ENCODE measurements around the gene ARL5B.
A peak's percentile ranks its signal among the peaks of the same experiment; 100 is the strongest.

Gene ARL5B

DNA sequence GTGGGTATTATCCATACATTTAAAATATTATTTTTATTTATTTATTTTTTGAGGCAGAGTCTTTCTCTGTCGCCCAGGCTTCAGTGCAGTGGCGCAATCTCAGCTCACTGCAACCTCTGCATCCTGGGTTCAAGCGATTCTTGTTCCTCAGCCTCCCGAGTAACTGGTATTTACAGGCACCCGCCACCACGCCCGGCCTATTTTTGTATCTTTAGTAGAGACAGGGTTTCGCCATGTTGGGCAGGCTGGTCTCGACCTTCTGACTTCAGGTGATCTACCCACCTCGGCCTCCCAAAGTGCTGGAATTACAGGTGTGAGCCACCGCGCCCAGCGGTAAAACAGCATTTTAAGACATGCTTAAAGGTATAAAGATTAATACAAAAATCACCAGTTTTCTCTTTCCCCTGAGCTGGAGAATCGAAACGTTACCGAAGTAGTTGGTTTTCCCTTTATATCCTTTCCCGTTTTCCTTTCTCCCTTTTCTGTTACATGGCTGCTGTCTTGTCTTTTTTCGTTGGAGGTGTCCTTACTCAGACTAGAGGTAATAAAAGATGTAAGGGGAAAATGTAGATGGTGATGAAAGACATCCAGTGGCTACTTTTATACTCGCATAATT is 1.7 kb downstream of the ARL5B start:
- no peak for DNase-seq (ENCODE audit: low read depth in 2 of 2)
- peak overlapping the region; percentile 87 to 98 for H3K4me3 ChIP-seq (replicated peaks in 1 of 2; ENCODE audit: low read depth in 2 of 2, low read length in 2 of 2)
- no peak for TF ChIP-seq CTCF (IDR thresholded peaks at IDR 0.05; ENCODE audit: low read depth, low read length)

DNA sequence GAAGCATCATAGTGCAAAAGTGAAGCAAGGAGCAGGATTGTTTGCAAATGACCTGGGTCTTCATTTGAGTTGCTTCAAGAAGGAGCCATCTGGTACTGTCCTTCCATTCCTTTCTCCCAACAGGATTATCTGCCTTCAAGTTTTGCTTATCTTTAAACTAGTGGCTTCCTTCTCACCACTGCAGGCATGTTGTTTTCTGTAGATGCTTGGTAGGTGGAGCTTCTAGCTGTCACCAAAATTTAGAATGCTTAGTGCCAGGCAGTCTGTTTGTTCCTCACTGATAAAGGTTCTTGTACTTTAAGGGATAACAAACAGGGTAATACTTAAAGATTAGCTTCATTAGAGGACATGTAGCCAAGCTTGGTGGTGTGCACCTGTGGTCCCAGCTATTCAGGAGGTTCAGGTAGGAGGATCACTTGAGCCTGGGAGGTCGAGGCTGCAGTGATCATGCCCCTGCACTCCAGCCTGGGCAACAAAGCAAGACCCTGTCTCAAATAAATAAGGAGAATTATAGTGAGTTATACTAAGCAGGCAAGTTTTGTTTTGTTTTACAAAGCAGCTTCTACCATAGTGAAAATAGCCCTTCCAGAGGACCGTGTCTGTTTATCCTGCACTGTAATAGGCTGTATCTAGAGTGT is 5.7 kb downstream of the ARL5B start:
- DNase-seq (ENCODE audit: low read depth in 2 of 2) = no peak
- H3K4me3 ChIP-seq (replicated peaks in 1 of 2; ENCODE audit: low read depth in 2 of 2, low read length in 2 of 2) = no peak overlapping the region
- TF ChIP-seq CTCF (IDR thresholded peaks at IDR 0.05; ENCODE audit: low read depth, low read length) = no peak

- TF ChIP-seq CTCF (IDR thresholded peaks at IDR 0.05; ENCODE audit: low read depth, low read length) = no peak
These were observed 6.8 kb downstream of the ARL5B start for GRCh38 chr10:18665815-18666558.

DNA sequence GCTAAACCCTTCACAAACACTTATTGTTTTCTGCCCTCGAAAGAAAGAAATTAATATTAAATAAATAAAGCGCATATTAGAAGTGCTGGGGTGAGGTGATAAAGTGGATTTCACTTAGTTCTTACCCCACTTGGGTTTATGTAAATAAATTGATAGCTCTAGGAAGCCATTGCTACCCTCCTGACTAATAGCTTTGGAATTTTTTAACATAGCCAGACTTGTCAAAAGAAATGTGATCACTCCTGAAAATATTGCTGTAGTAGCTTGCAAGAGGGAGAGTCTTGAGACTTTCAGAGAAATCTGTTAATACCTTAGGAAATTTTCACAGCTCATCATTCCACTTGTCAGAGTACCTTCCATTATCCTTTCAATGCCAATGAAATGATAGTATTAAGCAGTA is 7.6 kb downstream of the ARL5B start:
- peak; percentile 64 to 74 for DNase-seq (ENCODE audit: low read depth in 2 of 2)
- TF ChIP-seq CTCF (IDR thresholded peaks at IDR 0.05; ENCODE audit: low read depth, low read length) = no peak
- H3K4me3 ChIP-seq (replicated peaks in 1 of 2; ENCODE audit: low read depth in 2 of 2, low read length in 2 of 2) = no peak overlapping the region

More at GRCh38 chr10:18665815-18666558, 6.8 kb downstream of the ARL5B start:
- DNase-seq (ENCODE audit: low read depth in 2 of 2) = peak in 1 of 2 donors; percentile 53
- no peak overlapping the region for H3K4me3 ChIP-seq (replicated peaks in 1 of 2; ENCODE audit: low read depth in 2 of 2, low read length in 2 of 2)

DNA sequence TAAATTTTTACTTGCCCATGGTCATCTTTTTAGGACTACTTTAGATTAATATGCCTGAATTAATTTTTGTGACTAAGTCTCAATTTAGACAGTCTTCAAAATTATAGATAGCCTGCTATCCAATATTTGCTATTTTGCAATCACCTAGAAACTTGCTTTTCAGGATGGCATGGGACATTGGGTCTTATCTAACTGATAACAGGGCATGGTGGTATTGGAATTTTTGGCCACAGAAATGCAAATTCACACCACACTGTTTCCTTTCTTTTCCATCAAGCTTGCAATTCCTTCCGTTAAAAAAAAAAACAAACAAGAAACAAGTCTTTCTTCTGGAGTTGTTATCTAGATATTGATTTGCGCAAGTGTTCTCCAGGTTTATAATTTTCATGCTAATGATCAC is 8.8 kb downstream of the ARL5B start:
- DNase-seq (ENCODE audit: low read depth in 2 of 2) = no peak
- no peak for TF ChIP-seq CTCF (IDR thresholded peaks at IDR 0.05; ENCODE audit: low read depth, low read length)
- no peak overlapping the region for H3K4me3 ChIP-seq (replicated peaks in 1 of 2; ENCODE audit: low read depth in 2 of 2, low read length in 2 of 2)

DNA sequence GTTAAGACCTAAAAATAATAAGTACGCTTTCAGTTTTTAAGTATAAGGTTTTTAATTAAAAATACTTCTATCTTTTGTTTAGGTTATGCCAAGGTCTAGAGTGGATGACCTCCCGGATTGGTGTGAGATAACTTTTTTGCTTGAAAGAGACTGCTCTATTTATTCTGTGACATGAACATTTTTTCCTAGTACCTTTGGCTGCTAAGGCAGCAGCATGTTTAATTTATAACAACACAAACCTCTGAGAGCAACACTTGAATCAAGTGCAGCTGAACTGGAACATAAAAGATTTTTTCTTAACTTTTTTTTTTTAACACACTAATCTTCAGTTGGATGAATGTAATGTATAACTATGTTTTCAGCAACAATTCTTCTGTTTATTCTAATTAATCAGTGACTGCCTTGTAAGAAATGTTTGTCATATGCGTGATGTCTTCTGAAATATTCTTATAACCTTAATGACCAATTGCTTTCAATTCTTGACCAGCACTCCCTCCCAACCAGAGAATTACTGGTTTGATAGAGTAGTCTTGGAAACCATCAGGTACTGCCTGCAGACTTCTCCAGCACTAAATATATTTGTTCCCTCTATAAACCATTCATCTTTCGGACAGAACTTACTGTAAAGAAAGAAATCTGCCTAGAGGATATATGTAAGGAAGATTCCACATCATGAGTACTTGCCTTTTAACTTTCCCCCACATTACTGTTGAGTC is 16.0 kb downstream of the ARL5B start:
- no peak overlapping the region for H3K4me3 ChIP-seq (replicated peaks in 1 of 2; ENCODE audit: low read depth in 2 of 2, low read length in 2 of 2)
- no peak for TF ChIP-seq CTCF (IDR thresholded peaks at IDR 0.05; ENCODE audit: low read depth, low read length)

More for the DNA sequence above, 16.0 kb downstream of the ARL5B start:
- no peak for DNase-seq (ENCODE audit: low read depth in 2 of 2)

All from cardiac fibroblast (primary cell).